Neural cell (in vitro differentiated cells): Measurements from ENCODE around the gene ZNF438. TPM values are rescaled to one million over a fixed set of nuclear protein-coding genes. Genes with fewer than 3 reads are reported as not detected.

ENCODE experiments used
- H2AFZ ChIP-seq: fragments of 200-600, 300-800 bp; sonication (generic), shearing (Covaris generic); 2 replicates; pipeline ENCODE4 v1.6.0; 2014; ENCODE audit warnings: low read depth, mild to moderate bottlenecking, antibody characterized with exemption, low read length, moderate library complexity
- H3F3A ChIP-seq: fragments of 200-600 bp; shearing (Covaris generic); 2 replicates; pipeline ENCODE4 v1.6.1; 2016; ENCODE audit warnings: mild to moderate bottlenecking, moderate library complexity, mixed read lengths, antibody characterized with exemption, low read length; ENCODE audit not compliant: insufficient read depth, poor library complexity, severe bottlenecking
- H3K27ac ChIP-seq: fragments of 200-600, 300-800 bp; sonication (generic), shearing (Covaris generic); 2 replicates; pipeline ENCODE4 v1.5.1; 2014; ENCODE audit warnings: mild to moderate bottlenecking, low read length, moderate library complexity
- H3K27me3 ChIP-seq: fragments of 300-800, 200-600 bp; sonication (generic), shearing (Covaris generic); 2 replicates; pipeline ENCODE4 v1.6.0; 2014; ENCODE audit warnings: mild to moderate bottlenecking, low read depth, low read length, moderate library complexity; ENCODE audit not compliant: insufficient read depth
- H3K36me3 ChIP-seq: fragments of 300-800, 200-600 bp; sonication (generic), shearing (Covaris generic); 2 replicates; pipeline ENCODE4 v1.5.1; 2014; ENCODE audit warnings: mild to moderate bottlenecking, antibody characterized with exemption, low read length, moderate library complexity; ENCODE audit not compliant: insufficient read depth
- H3K4me2 ChIP-seq: fragments of 300-800, 200-600 bp; sonication (generic), shearing (Covaris generic); 2 replicates; pipeline ENCODE4 v1.6.0; 2014; ENCODE audit warnings: mild to moderate bottlenecking, low read length
- H3K4me3 ChIP-seq: fragments of 300-800, 200-600 bp; sonication (generic), shearing (Covaris generic); 2 replicates; pipeline ENCODE4 v1.5.1; 2014; ENCODE audit warnings: mild to moderate bottlenecking, low read length, moderate library complexity
- H3K79me2 ChIP-seq: fragments of 200-600 bp; shearing (Covaris generic); replicated peaks from 2 replicates; pipeline ENCODE4 v1.6.0; 2014; ENCODE audit warnings: mild to moderate bottlenecking, low read length, moderate library complexity; ENCODE audit not compliant: insufficient read depth
- H3K9ac ChIP-seq: fragments of 300-800, 200-600 bp; sonication (generic), shearing (Covaris generic); 2 replicates; pipeline ENCODE4 v1.6.1; 2016; ENCODE audit warnings: mild to moderate bottlenecking, low read length, mixed read lengths
- H3K9me2 ChIP-seq: fragments of 200-600 bp; shearing (Covaris generic); 2 replicates; pipeline ENCODE4 v1.6.1; 2016; ENCODE audit warnings: mild to moderate bottlenecking, low read length, mixed read lengths; ENCODE audit not compliant: insufficient read depth
- H3K9me3 ChIP-seq: fragments of 200-600, 300-800 bp; sonication (generic), shearing (Covaris generic); 2 replicates; pipeline ENCODE4 v1.6.1; 2016; ENCODE audit warnings: mild to moderate bottlenecking, mixed run types, low read length, moderate library complexity, mixed read lengths
- H4K20me1 ChIP-seq: fragments of 200-600 bp; shearing (Covaris generic); 2 replicates; pipeline ENCODE4 v1.6.1; 2016; ENCODE audit warnings: mild to moderate bottlenecking, mixed run types; ENCODE audit not compliant: insufficient read depth
- EP300 ChIP-seq: fragments of 450-650 bp; conservative IDR thresholded peaks from 2 replicates; pipeline ENCODE4 v1.6.1; 2014; ENCODE audit warnings: antibody characterized with exemption, mild to moderate bottlenecking, moderate library complexity; ENCODE audit not compliant: poor library complexity, severe bottlenecking
- EZH2 ChIP-seq: fragments of 200-600, 300-800 bp; shearing (Covaris generic), sonication (generic); IDR thresholded peaks from 2 replicates; pipeline ENCODE4 v1.6.1; 2014; ENCODE audit warnings: antibody characterized with exemption, low read length, borderline replicate concordance, mild to moderate bottlenecking; ENCODE audit not compliant: insufficient read depth, poor library complexity, severe bottlenecking
- MXI1 ChIP-seq: fragments of 450-650 bp; conservative IDR thresholded peaks from 2 replicates; pipeline ENCODE4 v1.6.1; 2014; ENCODE audit warnings: antibody characterized with exemption, mild to moderate bottlenecking; ENCODE audit not compliant: poor library complexity, severe bottlenecking
- POLR2AphosphoS5 ChIP-seq: IDR thresholded peaks from 2 replicates; pipeline ENCODE4 v1.6.1; 2012
- RAD21 ChIP-seq: fragments of 450-650 bp; conservative IDR thresholded peaks from 2 replicates; pipeline ENCODE4 v1.6.1; 2014; ENCODE audit warnings: antibody characterized with exemption, mild to moderate bottlenecking, moderate library complexity
- SMC3 ChIP-seq: fragments of 450-650 bp; conservative IDR thresholded peaks from 2 replicates; pipeline ENCODE4 v1.6.1; 2014; ENCODE audit warnings: antibody characterized with exemption, mild to moderate bottlenecking, moderate library complexity; ENCODE audit not compliant: poor library complexity
- TAF1 ChIP-seq: IDR thresholded peaks from 2 replicates; pipeline ENCODE4 v1.6.1; 2012; ENCODE audit warnings: low read depth
- polyA plus RNA-seq: library from polyadenylated mRNA; depleted of rRNA; stranded (reverse); fragments of >200 nt; gene quantifications from 2 replicates; pipeline ENCODE4 v1.2.3, GENCODE V29; 2014
- TF ChIP-seq, protein P1 (sequence below): fragments of 450-650 bp; IDR thresholded peaks from 2 replicates; pipeline ENCODE4 v1.5.1; 2014; ENCODE audit warnings: antibody characterized with exemption, mild to moderate bottlenecking, moderate library complexity; ENCODE audit not compliant: poor library complexity, severe bottlenecking
- TF ChIP-seq, protein P2 (sequence below): IDR thresholded peaks from 2 replicates; pipeline ENCODE4 v1.6.1; 2012; ENCODE audit warnings: borderline replicate concordance

Gene ZNF438
- polyA plus RNA-seq, 1 donor from 2014 or later: 0.78 TPM

DNA sequence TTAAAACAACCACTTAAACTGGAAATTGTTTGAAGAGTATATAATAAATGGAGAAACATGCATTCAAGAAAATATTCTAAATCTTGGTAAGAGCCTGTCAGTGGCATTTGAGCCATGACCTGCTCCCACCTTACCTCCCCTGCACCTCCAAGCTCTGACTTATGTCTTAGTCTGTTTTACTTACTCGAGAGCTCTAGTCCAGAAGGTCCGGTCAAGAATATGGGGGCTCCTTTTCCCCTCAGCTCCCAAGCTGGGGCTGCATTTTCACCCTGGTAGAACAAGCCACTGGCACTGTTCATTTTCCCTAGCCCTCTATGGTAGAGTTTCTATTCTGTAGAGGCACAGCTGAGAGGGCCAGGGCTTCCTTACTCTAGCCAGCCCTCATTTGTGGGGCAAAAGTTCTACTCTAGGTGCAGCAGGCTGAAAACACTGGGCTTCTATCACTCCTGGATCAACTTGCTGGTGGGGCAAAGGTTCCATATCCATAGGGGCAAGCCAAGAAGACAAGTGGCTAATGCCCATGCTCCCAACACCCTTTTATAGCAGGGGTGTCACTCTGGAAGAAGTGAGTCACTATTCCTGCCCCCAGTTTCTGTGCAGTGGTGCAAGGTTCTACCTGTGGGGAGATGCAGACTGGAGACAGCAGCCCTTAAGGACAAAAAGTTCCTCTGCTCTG lies 40.6 kb downstream of the ZNF438 start (continued):
- TF ChIP-seq, protein P1, sequence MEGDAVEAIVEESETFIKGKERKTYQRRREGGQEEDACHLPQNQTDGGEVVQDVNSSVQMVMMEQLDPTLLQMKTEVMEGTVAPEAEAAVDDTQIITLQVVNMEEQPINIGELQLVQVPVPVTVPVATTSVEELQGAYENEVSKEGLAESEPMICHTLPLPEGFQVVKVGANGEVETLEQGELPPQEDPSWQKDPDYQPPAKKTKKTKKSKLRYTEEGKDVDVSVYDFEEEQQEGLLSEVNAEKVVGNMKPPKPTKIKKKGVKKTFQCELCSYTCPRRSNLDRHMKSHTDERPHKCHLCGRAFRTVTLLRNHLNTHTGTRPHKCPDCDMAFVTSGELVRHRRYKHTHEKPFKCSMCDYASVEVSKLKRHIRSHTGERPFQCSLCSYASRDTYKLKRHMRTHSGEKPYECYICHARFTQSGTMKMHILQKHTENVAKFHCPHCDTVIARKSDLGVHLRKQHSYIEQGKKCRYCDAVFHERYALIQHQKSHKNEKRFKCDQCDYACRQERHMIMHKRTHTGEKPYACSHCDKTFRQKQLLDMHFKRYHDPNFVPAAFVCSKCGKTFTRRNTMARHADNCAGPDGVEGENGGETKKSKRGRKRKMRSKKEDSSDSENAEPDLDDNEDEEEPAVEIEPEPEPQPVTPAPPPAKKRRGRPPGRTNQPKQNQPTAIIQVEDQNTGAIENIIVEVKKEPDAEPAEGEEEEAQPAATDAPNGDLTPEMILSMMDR: no peak
- TF ChIP-seq POLR2AphosphoS5 (no peak), EP300 (no peak), RAD21 (no peak)

DNA sequence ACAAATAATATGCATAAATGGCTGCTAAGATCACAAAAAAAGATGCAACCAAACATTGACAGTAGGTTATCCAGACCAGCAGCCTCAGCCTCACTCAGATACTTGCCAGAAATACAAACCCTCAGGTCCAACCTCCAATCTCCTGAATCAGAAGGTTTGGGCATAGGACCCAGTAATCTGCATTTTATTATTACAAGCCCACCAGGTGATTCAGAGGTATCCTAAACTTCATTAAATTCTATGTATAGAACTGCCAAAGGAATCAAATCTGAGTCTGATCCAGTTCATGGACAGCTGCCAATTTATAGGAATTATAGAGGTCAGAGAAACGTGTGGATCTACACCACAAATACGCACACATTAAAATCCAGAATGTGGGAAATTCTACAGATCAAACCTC lies 41.3 kb downstream of the ZNF438 start:
- no peak overlapping the region for H3K4me2 ChIP-seq
- H3K9ac ChIP-seq: no peak overlapping the region
- H3K4me3 ChIP-seq: no peak overlapping the region
- no peaks in the 10 kb centered on the region for H3F3A ChIP-seq
- TF ChIP-seq RAD21 (no peak), EP300 (no peak), EZH2 (no peak)
- H2AFZ ChIP-seq: no peak overlapping the region
- no peaks in the 10 kb centered on the region for H3K9me2 ChIP-seq
- no peaks in the 10 kb centered on the region for H3K36me3 ChIP-seq
- no peaks in the 10 kb centered on the region for H3K9me3 ChIP-seq
- no peaks in the 10 kb centered on the region for H3K79me2 ChIP-seq
- no peaks in the 10 kb centered on the region for H4K20me1 ChIP-seq
- H3K27ac ChIP-seq: no peak overlapping the region
- no peaks in the 10 kb centered on the region for H3K27me3 ChIP-seq

DNA sequence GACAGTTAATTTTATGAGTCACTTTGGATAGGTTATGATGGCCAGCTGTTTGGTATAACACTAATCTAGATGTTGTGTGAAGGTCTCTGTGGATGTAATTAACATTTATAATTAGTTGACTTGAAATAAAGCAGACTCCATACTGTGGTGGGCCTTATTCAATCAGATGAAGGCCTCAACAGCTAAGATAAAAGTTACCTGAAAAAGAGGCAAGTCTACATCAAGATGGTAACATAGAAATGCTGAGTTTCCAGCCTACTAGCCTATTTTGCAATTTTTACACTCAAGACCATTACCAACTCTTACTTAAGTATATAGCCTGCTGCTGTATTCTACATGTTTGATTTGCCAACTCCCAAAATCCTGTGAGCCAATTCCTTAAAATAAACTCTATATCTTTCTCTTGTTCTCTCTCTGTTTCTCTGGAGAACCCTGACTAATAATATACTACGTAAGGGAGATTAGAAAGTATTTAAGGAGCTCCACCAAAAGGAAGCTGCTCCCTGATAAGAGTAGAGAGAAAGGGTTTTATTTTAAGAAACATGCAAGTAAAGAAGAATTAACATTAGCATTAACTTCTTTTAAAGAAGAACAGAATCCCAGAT lies 42.7 kb downstream of the ZNF438 start:
- H3F3A ChIP-seq: no peaks in the 10 kb centered on the region
- no peak overlapping the region for H2AFZ ChIP-seq
- H3K79me2 ChIP-seq: no peaks in the 10 kb centered on the region
- TF ChIP-seq, protein P1: no peak
- TF ChIP-seq TAF1 (no peak), RAD21 (no peak), SMC3 (no peak), MXI1 (no peak), EZH2 (no peak), POLR2AphosphoS5 (no peak), EP300 (no peak)
- TF ChIP-seq, protein P2, sequence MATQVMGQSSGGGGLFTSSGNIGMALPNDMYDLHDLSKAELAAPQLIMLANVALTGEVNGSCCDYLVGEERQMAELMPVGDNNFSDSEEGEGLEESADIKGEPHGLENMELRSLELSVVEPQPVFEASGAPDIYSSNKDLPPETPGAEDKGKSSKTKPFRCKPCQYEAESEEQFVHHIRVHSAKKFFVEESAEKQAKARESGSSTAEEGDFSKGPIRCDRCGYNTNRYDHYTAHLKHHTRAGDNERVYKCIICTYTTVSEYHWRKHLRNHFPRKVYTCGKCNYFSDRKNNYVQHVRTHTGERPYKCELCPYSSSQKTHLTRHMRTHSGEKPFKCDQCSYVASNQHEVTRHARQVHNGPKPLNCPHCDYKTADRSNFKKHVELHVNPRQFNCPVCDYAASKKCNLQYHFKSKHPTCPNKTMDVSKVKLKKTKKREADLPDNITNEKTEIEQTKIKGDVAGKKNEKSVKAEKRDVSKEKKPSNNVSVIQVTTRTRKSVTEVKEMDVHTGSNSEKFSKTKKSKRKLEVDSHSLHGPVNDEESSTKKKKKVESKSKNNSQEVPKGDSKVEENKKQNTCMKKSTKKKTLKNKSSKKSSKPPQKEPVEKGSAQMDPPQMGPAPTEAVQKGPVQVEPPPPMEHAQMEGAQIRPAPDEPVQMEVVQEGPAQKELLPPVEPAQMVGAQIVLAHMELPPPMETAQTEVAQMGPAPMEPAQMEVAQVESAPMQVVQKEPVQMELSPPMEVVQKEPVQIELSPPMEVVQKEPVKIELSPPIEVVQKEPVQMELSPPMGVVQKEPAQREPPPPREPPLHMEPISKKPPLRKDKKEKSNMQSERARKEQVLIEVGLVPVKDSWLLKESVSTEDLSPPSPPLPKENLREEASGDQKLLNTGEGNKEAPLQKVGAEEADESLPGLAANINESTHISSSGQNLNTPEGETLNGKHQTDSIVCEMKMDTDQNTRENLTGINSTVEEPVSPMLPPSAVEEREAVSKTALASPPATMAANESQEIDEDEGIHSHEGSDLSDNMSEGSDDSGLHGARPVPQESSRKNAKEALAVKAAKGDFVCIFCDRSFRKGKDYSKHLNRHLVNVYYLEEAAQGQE: no peak
- no peaks in the 10 kb centered on the region for H3K9me2 ChIP-seq
- H3K27ac ChIP-seq: no peak overlapping the region
- H3K27me3 ChIP-seq: no peaks in the 10 kb centered on the region
- H3K9me3 ChIP-seq: no peaks in the 10 kb centered on the region
- no peaks in the 10 kb centered on the region for H3K36me3 ChIP-seq
- no peak overlapping the region for H3K4me2 ChIP-seq
- H4K20me1 ChIP-seq: no peaks in the 10 kb centered on the region
- no peak overlapping the region for H3K4me3 ChIP-seq
- no peak overlapping the region for H3K9ac ChIP-seq
